Thyroid gland (tissue), 4 donors: ENCODE measurements around the gene DAP3.
"Not testable (repeated sequence)": the region's sequence is repeated elsewhere in the genome, so short reads cannot be mapped to it uniquely, and the experiment has no call there.

Experiments used
- POLR2A ChIP-seq, 2 donors: fragments of 450-650 bp; IDR thresholded peaks; one replicate each; pipeline ENCODE4 v1.6.1; 2017; ENCODE audit warnings: antibody characterized with exemption in 2 of 2, mild to moderate bottlenecking in 2 of 2, moderate library complexity in 1 of 2
- TF ChIP-seq, protein P1 (sequence below), 6 experiments: fragments of 200-600 bp in 3 of 6; fragments of 450-650 bp in 3 of 6; sonication (generic) in 3 of 6; IDR thresholded peaks; one replicate each; pipeline ENCODE4 v1.5.1; 2016 to 2019; ENCODE audit warnings: antibody characterized with exemption in 6 of 6, mild to moderate bottlenecking in 2 of 6, inconsistent platforms in 1 of 6, moderate library complexity in 1 of 6

DNA sequence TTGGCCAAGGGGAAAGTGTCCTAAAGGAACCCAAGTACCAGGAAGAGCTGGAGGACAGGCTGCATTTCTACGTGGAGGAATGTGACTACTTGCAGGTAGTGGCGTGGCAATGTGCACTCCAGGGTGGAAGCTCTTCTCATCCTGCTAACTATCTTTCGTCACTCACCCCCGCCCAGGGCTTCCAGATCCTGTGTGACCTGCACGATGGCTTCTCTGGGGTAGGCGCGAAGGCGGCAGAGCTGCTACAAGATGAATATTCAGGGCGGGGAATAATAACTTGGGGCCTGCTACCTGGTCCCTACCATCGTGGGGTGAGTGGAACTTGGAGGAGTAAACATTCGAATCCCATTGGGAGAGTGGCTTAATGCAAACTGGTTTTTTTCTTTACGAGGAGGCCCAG lies 58.7 kb downstream of the DAP3 start:
- TF ChIP-seq POLR2A (IDR thresholded peaks at IDR 0.05) = not testable (repeated sequence)
- TF ChIP-seq, protein P1, sequence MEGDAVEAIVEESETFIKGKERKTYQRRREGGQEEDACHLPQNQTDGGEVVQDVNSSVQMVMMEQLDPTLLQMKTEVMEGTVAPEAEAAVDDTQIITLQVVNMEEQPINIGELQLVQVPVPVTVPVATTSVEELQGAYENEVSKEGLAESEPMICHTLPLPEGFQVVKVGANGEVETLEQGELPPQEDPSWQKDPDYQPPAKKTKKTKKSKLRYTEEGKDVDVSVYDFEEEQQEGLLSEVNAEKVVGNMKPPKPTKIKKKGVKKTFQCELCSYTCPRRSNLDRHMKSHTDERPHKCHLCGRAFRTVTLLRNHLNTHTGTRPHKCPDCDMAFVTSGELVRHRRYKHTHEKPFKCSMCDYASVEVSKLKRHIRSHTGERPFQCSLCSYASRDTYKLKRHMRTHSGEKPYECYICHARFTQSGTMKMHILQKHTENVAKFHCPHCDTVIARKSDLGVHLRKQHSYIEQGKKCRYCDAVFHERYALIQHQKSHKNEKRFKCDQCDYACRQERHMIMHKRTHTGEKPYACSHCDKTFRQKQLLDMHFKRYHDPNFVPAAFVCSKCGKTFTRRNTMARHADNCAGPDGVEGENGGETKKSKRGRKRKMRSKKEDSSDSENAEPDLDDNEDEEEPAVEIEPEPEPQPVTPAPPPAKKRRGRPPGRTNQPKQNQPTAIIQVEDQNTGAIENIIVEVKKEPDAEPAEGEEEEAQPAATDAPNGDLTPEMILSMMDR (IDR thresholded peaks at IDR 0.05) = not testable (repeated sequence)
